SK-N-SH (cell line): Measurements from ENCODE around the gene PTPRG. TPM values are rescaled to one million over a fixed set of nuclear protein-coding genes. Genes with fewer than 3 reads are reported as not detected.

ENCODE experiments used
- CTCF ChIA-PET: fragments of 300-600, 350-600 bp; formaldehyde crosslinking; extraction: SDS; loops from one replicate; lab custom pipeline; 2021; lab: Yijun Ruan, JAX
- POLR2A ChIA-PET: fragments of 350-600 bp; sonication (Branson Sonifier 250); formaldehyde crosslinking; extraction: SDS; loops from one replicate; lab custom pipeline; 2020; ENCODE audit warnings: antibody characterized with exemption, inconsistent platforms; lab: Yijun Ruan, JAX
- DNase-seq: peaks from one replicate; pipeline ENCODE4 v3.0.0; 2012
- H2AFZ ChIP-seq: fragments of 200-600 bp; sonication (generic); 2 replicates; pipeline ENCODE4 v1.8.1; 2016; ENCODE audit warnings: antibody characterized with exemption, mild to moderate bottlenecking, low read depth
- H3F3A ChIP-seq: fragments of 200-600 bp; sonication (generic); replicated peaks from 2 replicates; pipeline ENCODE3; 2016; ENCODE audit warnings: antibody characterized with exemption, mild to moderate bottlenecking; ENCODE audit not compliant: insufficient read depth
- H3K27ac ChIP-seq, 2 experiments: fragments of 200-500 bp in 1 of 2; fragments of 200-600 bp in 1 of 2; sonication (Bioruptor generic) in 1 of 2; sonication (generic), shearing (Covaris generic) in 1 of 2; 2 replicates each; pipeline versions ENCODE4 v1.5.1 to v1.6.1; 2014 to 2016; ENCODE audit warnings: low read depth in 2 of 2, inconsistent platforms in 1 of 2, low read length in 1 of 2, mild to moderate bottlenecking in 1 of 2, mixed read lengths in 1 of 2
- H3K27me3 ChIP-seq: fragments of 200-600 bp; sonication (generic), shearing (Covaris generic); 2 replicates; pipeline ENCODE4 v1.6.1; 2016; ENCODE audit warnings: mixed run types; ENCODE audit not compliant: insufficient read depth
- H3K36me3 ChIP-seq, 2 experiments: fragments of 200-500 bp in 1 of 2; fragments of 200-600 bp in 1 of 2; sonication (Bioruptor generic) in 1 of 2; sonication (generic) in 1 of 2; replicated peaks in 1 of 2; 2 replicates each; pipeline versions ENCODE3 to v1.5.1; 2014 to 2016; ENCODE audit warnings: low read length in 1 of 2, mild to moderate bottlenecking in 1 of 2; ENCODE audit not compliant: insufficient read depth in 2 of 2, control insufficient read depth in 1 of 2
- H3K4me1 ChIP-seq, 2 experiments: fragments of 200-500 bp in 1 of 2; fragments of 200-600 bp in 1 of 2; sonication (Bioruptor generic) in 1 of 2; sonication (generic), shearing (Covaris generic) in 1 of 2; 2 replicates each; pipeline versions ENCODE4 v1.5.1 to v1.6.1; 2014 to 2016; ENCODE audit warnings: low read depth in 1 of 2, low read length in 1 of 2, mixed run types in 1 of 2; ENCODE audit not compliant: insufficient read depth in 2 of 2, control insufficient read depth in 1 of 2
- H3K4me2 ChIP-seq: fragments of 200-600 bp; sonication (generic), shearing (Covaris generic); 2 replicates; pipeline ENCODE4 v1.6.1; 2017; ENCODE audit warnings: mixed run types
- H3K4me3 ChIP-seq, 2 experiments: fragments of 200-500 bp in 1 of 2; fragments of 200-600 bp in 1 of 2; sonication (Bioruptor generic) in 1 of 2; sonication (generic), shearing (Covaris generic) in 1 of 2; 2 replicates each; pipeline versions ENCODE4 v1.5.1 to v1.8.1; 2014 to 2016; ENCODE audit warnings: low read depth in 2 of 2, inconsistent platforms in 1 of 2, low read length in 1 of 2, mild to moderate bottlenecking in 1 of 2, mixed read lengths in 1 of 2, moderate library complexity in 1 of 2
- H3K79me2 ChIP-seq: fragments of 200-600 bp; sonication (generic); 2 replicates; pipeline ENCODE4 v1.8.1; 2017; ENCODE audit warnings: mild to moderate bottlenecking; ENCODE audit not compliant: insufficient read depth
- H3K9ac ChIP-seq: fragments of 200-600 bp; sonication (generic); 2 replicates; pipeline ENCODE4 v1.6.1; 2017; ENCODE audit warnings: mixed run types
- H3K9me2 ChIP-seq: fragments of 200-600 bp; sonication (generic); 2 replicates; pipeline ENCODE4 v1.6.1; 2017; ENCODE audit warnings: mixed run types
- H3K9me3 ChIP-seq: fragments of 200-600 bp; sonication (generic); 2 replicates; pipeline ENCODE4 v1.6.1; 2017; ENCODE audit warnings: mixed run types, mild to moderate bottlenecking, moderate library complexity
- H4K20me1 ChIP-seq: fragments of 200-600 bp; sonication (generic); 2 replicates; pipeline ENCODE4 v1.6.1; 2017; ENCODE audit warnings: mild to moderate bottlenecking, mixed run types; ENCODE audit not compliant: insufficient read depth
- ELF1 ChIP-seq: IDR thresholded peaks from 2 replicates; pipeline ENCODE4 v1.4.0; 2012
- EP300 ChIP-seq, 2 experiments: IDR thresholded peaks; 2 replicates each; pipeline versions ENCODE4 v1.4.0 to v1.6.1; 2012; ENCODE audit warnings: borderline replicate concordance in 1 of 2, low read depth in 1 of 2, low read length in 1 of 2
- FOXJ3 ChIP-seq: sonication (generic); formaldehyde crosslinking; IDR thresholded peaks from 2 replicates; pipeline ENCODE4 v1.5.1; 2020; ENCODE audit warnings: mild to moderate bottlenecking, missing genetic modification reagents
- FOXM1 ChIP-seq: IDR thresholded peaks from 2 replicates; pipeline ENCODE4 v1.4.0; 2012; ENCODE audit warnings: low read depth, mild to moderate bottlenecking
- GABPA ChIP-seq: IDR thresholded peaks from 2 replicates; pipeline ENCODE4 v1.4.0; 2012; ENCODE audit warnings: low read depth, mild to moderate bottlenecking
- GATA2 ChIP-seq: sonication (generic); formaldehyde crosslinking; IDR thresholded peaks from 2 replicates; pipeline ENCODE4 v1.5.0; 2020; ENCODE audit warnings: mild to moderate bottlenecking, missing genetic modification reagents
- IRF3 ChIP-seq: fragments of 150-350 bp; IDR thresholded peaks from 2 replicates; pipeline ENCODE4 v1.6.1; 2016; ENCODE audit warnings: mild to moderate bottlenecking, low read depth, low read length
- MEF2A ChIP-seq: IDR thresholded peaks from 2 replicates; pipeline ENCODE4 v1.4.0; 2012; ENCODE audit warnings: low read depth, borderline replicate concordance
- NFIC ChIP-seq: IDR thresholded peaks from 2 replicates; pipeline ENCODE4 v1.4.0; 2012; ENCODE audit warnings: borderline replicate concordance
- PBX3 ChIP-seq: IDR thresholded peaks from 2 replicates; pipeline ENCODE4; 2012
- POLR2AphosphoS5 ChIP-seq: IDR thresholded peaks from 2 replicates; pipeline ENCODE4 v1.6.1; 2012; ENCODE audit warnings: low read depth, low read length
- RAD21 ChIP-seq: IDR thresholded peaks from 2 replicates; pipeline ENCODE4 v1.6.1; 2012; ENCODE audit warnings: mild to moderate bottlenecking, low read length
- RCOR1 ChIP-seq: fragments of 150-350 bp; IDR thresholded peaks from 2 replicates; pipeline ENCODE4 v1.6.1; 2017; ENCODE audit warnings: antibody characterized with exemption, low read length
- SMC3 ChIP-seq: IDR thresholded peaks from 2 replicates; pipeline ENCODE4 v1.6.1; 2012; ENCODE audit warnings: low read depth, low read length, improper control_type of control experiment
- TAF1 ChIP-seq: IDR thresholded peaks from 2 replicates; pipeline ENCODE4 v1.6.1; 2012; ENCODE audit warnings: low read depth, mild to moderate bottlenecking, low read length, moderate library complexity, borderline replicate concordance
- TCF12 ChIP-seq: IDR thresholded peaks from 2 replicates; pipeline ENCODE4 v1.4.0; 2012
- TEAD4 ChIP-seq: IDR thresholded peaks from 2 replicates; pipeline ENCODE4 v1.4.0; 2012; ENCODE audit warnings: mild to moderate bottlenecking, borderline replicate concordance; ENCODE audit not compliant: insufficient read depth
- USF1 ChIP-seq: IDR thresholded peaks from 2 replicates; pipeline ENCODE4 v1.4.0; 2012; ENCODE audit warnings: low read depth, borderline replicate concordance
- USF2 ChIP-seq: fragments of 150-350 bp; IDR thresholded peaks from 2 replicates; pipeline ENCODE4 v1.6.1; 2017; ENCODE audit warnings: antibody characterized with exemption, low read length, low read depth, borderline replicate concordance
- YY1 ChIP-seq: IDR thresholded peaks from 2 replicates; pipeline ENCODE4 v1.4.0; 2012; ENCODE audit warnings: low read depth, mild to moderate bottlenecking
- WGBS: methylation state at CpG from one replicate; pipeline ENCODE4 v1.1.6; 2017; ENCODE audit warnings: low lambda C conversion rate; 5-methylcytosine and 5-hydroxymethylcytosine counted together
- polyA plus RNA-seq, 3 experiments: library from polyadenylated mRNA; depleted of rRNA; stranded (reverse); fragments of >200 nt; gene quantifications; 2 replicates each; pipeline ENCODE4 v1.2.3, GENCODE V29; 2012

The PTPRG gene
- polyA plus RNA-seq, 1 of the 3 experiments (the other 2 are of a cell fraction) = 14.1 TPM

- TF ChIP-seq NFIC (no peak), FOXJ3 (CRISPR knock-in tag) (no peak), FOXM1 (no peak)
These were observed 304.2 kb downstream of the PTPRG start (continued) for GRCh38 chr3:61865466-61866152.

- H3K27me3 ChIP-seq = no peaks in the 10 kb centered on the region
- ChIA-PET POLR2A (no interaction called here), CTCF (interaction anchor here (0.5 to 2.3 kb wide), 4 partner anchors 8 to 321 kb away, joined by 3 to 12 read pairs (median 4); no protein-coding TSS in a partner anchor)
These were observed 304.8 kb downstream of the PTPRG start for GRCh38 chr3:61866153-61866542.

More at GRCh38 chr3:61866153-61866542, 304.8 kb downstream of the PTPRG start:
- WGBS = 91% methylated on average over 2 of the region's 2 CpGs
- DNase-seq = no peak
- H3F3A ChIP-seq = no peaks in the 10 kb centered on the region
- no peak overlapping the region for H3K4me2 ChIP-seq
- no peak overlapping the region for H2AFZ ChIP-seq
- no peaks in the 10 kb centered on the region for H3K4me1 ChIP-seq
- no peaks in the 10 kb centered on the region for H3K9me2 ChIP-seq
- H3K9me3 ChIP-seq = no peaks in the 10 kb centered on the region
- no peaks in the 10 kb centered on the region for H4K20me1 ChIP-seq
- H3K4me3 ChIP-seq = no peak overlapping the region
- TF ChIP-seq NFIC (no peak), POLR2AphosphoS5 (no peak), TEAD4 (no peak), IRF3 (no peak), RCOR1 (no peak), TCF12 (no peak), EP300 (IDR thresholded peaks at IDR 0.05; ENCODE audit: borderline replicate concordance in 1 of 2, low read depth in 1 of 2, low read length in 1 of 2) (no peak), FOXM1 (no peak), GABPA (no peak), RAD21 (no peak), USF2 (no peak), SMC3 (no peak), YY1 (no peak), USF1 (no peak), MEF2A (no peak), GATA2 (CRISPR knock-in tag) (no peak), TAF1 (no peak), ELF1 (no peak), PBX3 (no peak)
- no peaks in the 10 kb centered on the region for H3K36me3 ChIP-seq
- H3K9ac ChIP-seq = no peak overlapping the region
- H3K79me2 ChIP-seq = peaks cover 7% of the 10 kb centered on the region
- H3K27ac ChIP-seq = no peak overlapping the region
